ENCODE results near the gene MCRIP1.
A peak's percentile ranks its signal among the peaks of the same experiment; 100 is the strongest.

Gene MCRIP1, protein sequence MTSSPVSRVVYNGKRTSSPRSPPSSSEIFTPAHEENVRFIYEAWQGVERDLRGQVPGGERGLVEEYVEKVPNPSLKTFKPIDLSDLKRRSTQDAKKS

DNA sequence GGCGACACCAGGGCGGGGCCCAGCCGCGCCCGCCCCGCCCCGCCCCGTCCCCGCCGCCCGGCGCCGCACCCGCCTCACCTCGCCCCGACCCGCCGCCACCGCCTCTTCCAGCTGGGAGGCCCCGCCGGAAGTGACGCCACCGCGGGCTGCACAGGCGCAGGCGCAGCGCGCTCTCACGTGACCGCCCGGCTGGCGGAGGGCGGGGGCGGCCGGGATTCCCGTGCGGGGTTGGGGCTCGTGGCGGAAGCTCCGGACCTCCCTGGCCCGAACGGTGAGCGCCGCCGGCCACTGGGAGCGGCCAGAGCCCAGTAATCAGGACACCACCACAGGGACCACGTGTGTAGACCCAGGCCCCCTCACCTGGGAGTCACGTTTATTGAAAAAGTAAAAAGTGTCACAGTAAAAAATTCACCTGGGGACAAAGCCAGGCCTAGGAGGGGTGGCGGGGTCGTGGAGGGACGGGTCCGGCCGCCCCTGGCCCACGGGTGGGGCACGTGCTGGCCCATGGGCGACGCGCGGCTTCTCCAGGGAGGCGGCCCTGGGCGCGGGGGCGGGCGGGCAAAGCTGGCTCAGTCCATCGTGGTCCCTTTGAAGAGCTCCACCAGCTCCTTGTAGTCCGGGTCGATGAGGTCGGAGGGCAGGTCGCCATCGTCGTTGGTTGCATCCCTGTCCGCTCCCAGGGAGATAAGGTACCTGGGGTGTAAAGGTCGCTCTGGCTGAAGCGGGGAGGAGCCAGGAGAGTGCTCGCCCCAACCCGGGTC is at the start of gene MCRIP1:
TSS of gene MCRIP1 (minus strand) at position 132 of the 761 bp plus-strand sequence. CDS start 8,785 bp downstream, outside the sequence.
- DNase-seq, result peak; percentile 14 to 95 (median 84)

DNA sequence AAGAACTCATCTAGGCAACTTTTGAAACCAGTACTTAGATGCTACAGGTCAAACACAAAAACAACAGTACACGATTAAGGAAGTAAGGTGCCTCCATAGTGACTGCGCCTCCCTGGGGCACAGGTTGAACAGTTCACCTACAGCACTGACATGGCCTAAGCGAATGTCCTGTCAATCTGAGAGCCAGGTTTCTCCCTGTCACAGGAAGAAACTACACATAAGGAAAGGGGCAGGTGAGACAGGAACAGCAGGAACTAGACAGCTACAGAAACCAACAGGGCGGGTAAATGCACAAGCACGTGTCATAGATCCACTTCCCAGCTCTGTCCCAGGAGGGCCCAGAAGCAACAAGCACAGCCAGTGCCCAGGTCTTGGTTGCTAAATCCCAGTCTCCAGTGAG is 46.0 kb upstream of the MCRIP1 start:
- no peak for DNase-seq

DNA sequence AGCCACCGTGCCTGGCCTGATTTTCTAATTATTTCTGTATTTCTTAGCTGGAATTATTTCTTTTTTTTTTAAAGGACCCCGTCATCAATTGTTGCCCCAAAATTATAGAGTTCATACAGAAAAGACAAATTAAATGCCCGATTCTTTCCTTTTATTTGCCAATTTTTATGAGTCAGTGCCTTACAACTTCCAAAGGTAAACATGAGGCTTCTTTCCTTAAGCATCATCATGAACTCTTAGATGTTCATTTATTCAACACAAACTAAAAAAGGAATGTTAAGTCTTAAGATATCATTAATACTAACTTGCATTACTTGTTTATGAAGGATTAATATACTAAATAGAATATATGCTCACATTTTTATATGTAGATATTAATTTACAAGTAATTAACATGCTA is 45.2 kb upstream of the MCRIP1 start:
- DNase-seq, result no peak

DNA sequence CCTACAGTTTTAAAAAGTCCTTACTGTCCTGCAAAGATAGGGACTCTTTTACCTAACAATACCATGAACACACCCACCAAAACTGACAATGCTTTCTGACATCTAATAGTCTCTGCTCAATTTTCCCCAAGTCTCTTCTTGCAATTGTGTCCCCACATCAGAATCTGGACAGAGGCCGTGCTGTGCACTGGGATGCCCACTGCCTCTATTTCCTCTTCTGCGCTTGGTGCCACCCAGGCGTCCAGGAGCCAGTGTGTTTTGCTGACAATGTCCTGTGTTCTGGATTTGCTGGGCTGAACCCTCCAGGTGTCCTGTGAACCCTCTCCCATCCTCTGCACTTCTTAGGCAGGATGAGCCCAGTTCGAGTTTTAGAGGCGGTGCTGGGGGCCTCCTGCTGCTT is 44.5 kb upstream of the MCRIP1 start:
- DNase-seq, result no peak

DNA sequence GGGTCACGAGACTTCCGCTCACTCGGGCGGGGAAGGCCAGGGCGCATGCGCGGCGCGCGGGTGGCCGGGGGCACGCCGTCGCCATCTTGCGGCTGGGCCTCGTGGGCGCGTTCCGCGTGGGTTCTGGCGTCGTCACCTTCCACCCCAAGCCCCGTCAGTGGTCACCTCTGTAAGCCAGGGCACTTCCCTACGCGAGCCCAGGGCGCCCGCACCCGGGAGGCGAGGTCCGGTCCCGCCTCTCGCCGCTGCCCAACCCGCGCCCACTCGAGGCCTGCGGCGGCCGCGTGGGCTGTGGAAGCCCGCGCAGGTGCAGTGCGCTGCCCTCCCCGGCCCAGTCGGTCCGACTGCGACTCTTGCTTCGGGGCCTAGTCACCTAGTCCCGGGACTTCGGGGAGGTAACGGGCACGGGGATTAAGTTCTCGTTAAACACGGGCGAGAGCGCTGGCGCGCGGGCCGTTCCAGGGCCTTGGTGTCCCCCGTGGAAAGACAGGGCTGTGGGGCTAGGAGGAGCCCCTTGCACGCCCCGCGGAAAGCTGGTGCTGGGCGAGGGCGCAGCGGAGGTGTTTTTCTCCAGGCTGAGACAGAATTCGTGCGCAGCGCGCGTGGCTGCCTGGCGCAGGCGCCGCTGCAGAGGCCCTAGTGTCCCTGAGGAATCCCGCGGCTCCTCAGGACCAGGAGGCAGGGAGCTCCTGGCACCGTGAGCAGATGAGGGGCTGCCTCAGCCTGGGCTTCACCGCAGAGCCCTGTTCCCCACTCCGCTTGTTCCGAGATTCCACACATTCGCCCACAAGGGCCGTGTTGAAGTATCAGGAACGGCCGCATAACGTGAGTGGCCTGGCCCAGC is 38.5 kb upstream of the MCRIP1 start:
- DNase-seq, result peak; percentile 34 to 95 (median 82)

DNA sequence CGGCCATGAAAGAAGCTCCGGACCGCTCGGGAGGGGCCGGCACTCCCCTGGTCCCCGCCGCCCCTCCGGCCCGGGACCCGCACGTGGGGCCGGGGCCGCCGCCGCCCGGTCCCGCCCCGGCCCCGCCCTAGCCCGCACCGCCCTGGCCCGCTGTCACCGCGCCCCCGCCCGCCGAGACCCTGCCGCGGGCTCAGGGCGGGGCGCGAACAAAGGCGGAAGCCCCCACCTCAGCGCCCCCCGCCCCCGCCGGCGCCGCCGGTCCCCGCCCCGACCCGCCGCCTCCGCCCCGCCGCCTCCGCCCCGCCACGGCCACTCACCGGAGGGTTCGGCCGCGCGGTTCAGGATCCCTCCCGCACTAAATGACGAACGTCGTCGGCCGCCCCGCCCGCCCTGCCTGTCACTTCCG is 37.9 kb upstream of the MCRIP1 start, which contains the start of gene ARHGDIA:
TSS of gene ARHGDIA (minus strand) at position 357 of the 406 bp plus-strand sequence. CDS start 1,407 bp downstream, outside the sequence.
- no peak for DNase-seq

DNA sequence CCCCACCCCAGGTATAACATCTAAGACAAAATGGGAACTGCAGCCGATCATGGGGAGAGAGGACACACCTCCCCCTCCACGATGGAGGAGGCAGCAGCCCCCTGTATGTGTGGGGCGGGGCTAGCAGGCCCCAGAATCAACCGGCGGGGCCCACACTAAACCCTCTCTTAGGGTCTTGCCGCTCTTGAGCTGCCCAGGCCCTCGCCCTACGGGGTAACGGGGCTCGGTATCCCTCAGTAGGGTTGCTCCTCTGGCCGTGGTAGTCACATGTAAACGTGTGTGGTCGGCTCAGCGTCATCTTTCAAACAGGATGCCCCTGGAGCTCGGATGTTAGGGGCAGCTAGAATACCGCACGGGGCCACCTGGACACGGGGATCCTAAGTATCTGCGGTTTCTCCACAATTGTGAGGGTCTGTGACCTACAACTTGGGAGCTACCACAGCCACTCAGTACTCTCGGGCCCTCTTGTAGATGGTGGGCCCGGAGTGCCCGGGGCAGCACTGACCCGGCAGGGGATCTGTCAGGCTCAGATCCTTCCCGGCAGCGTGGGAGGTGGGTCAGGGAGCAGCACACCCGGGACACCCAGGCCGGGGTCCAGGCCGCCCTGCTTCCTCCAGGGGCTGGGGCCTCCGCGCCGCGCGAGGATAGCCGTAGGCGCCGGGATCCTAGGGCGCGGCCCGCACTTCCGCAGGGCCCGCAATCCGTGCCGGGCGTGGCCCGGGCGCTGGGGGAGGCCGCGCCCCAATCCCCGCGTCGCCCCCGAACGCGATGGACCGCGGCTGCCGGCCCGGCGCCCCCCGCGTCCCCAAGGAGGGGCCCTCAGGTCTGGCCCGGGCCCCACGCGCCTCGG is 37.3 kb upstream of the MCRIP1 start:
- peak in 3 of 14 donors; percentile 5 to 40 (median 31) for DNase-seq

DNA sequence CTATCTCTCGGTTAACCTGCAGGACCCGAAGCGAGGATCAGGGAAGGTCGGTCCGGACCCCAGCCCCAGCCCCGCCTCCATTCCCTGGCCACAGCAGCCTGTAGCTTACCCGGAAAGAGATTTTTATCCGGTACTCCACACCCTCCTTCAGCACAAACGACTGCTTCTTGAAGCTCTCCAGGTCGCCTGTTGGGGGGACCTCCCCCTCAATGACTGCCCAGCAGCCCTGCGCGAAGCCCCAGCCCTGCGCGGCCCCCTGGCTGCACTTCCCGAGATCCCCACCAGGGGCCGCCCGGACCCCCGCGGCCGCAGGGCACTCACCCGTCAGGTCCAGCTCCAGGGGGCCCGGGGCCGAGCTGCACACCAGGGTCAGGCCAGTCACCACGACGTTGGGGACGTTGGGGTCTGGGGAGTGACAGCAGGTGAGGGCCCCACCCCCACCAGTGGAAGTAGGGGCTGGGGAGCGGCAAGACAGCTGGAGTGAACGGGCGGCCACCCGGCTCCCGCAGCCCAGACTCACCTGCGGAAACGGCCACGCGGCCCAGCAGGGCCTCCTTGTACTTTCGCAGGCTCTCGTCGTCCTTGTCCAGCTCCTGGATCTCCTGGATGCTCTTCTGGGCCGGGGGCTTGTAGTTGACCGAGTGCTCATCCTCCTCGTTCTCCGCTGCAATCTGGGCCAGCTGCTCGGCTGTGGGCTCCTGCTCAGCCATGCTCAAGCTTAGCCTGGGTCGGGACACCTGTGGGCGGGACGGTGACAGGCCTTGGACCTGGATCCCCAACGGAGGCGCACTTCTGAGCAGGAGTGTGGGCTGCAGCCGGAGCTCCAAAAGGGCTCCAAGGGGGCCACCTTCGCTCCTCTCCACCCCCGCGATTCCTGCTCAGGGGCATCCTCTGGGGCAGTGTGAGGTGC is 36.4 kb upstream of the MCRIP1 start:
- peak in 1 of 14 donors; percentile 35 for DNase-seq

DNA sequence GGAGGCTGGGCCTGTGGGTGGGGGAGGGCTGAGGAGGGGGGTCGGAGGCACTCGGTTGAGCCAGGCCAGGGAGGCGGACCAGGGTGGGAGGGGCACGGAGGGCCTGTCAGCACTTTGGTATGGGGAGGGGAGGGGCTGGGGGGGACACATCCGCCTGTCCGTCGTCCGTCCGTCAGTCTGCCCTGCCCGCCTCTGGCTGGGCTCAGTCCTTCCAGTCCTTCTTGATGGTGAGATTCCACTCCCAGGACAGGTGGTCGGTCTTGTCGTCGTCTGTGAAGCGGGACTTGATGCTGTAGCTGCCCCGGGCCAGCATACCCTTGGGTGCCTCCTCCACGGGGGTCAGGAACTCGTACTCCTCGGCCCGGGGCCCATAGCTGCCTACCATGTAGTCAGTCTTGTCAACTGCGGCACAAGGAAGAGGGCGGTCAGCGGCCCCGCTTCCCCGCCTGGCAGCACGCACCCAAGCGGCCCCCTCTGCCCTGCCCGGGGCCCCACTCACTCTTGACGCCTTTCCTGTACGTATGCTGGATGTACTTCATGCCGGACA is 35.7 kb upstream of the MCRIP1 start:
- no peak for DNase-seq

DNA sequence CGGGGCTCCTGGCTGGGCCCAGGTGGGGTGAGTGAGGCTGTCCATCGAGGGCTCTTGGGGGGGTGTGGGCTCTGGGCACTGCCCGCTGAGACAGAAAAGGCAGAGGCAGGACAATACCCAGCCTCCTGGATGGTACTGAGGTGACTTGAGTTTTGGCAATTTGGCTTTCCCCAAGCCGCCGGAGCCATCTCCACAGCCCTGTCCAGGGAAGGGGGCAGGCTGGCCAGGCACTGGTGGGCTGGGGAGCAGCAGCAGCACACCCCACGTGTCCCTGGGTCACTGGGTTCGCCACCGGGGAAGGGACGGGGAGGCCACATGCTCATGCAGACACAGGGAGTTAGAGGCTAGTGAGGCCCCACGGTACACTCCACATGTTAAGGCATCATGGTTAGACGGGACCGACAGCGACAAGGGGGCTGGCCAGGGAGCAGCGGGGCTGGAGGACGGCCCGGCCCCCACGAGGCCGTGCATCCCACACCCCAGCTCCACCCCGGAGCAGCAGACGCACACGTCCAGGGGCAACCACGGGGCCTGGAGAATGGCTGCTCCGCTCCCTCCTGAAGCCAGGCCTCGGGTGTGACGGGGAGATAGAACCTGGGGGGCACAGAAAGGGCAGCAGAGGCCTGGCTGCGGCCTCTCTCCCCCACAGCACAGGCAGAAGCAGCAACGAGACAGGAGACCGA is 35.0 kb upstream of the MCRIP1 start:
- no peak for DNase-seq

DNA sequence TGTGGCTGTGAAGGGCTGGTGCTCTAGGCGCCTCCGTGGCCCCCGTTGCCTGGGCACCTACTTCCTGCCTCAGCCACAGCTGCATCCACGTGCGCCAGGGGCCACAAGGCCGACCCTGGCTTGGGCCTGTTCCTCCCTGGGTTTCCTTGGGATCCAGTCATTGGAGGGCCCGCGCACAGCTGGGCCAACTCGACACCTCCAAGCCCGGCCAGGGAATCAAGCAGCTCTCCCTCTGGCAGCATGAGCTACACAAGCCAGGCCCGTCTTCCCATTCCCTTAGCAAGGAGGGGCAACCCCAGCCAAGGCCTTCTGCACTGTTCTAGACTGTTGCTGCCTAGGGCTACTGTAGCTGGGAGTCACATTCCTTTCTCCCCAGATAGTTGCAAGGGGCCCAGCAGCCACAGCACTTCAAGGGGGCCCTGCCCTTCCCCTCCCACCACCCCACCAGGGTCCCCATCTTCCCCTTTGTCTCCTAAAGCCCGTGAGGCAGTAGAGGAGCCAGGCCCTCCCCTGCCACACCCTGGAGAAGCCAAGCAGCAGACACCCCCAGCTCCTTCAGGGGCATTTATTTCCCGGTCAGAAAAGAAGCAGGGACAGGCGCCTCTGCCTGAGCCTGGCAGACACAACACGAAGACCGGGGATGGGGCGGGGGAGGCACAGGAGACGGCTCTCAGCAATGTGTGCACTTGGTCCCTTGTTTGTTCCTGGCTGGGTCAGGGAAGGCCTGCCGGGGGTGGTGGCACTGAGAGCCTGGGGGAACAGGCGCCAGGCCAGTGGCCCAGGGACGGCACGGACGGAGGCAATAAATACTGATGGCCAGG is 34.3 kb upstream of the MCRIP1 start:
- peak in 1 of 14 donors; percentile 13 for DNase-seq

DNA sequence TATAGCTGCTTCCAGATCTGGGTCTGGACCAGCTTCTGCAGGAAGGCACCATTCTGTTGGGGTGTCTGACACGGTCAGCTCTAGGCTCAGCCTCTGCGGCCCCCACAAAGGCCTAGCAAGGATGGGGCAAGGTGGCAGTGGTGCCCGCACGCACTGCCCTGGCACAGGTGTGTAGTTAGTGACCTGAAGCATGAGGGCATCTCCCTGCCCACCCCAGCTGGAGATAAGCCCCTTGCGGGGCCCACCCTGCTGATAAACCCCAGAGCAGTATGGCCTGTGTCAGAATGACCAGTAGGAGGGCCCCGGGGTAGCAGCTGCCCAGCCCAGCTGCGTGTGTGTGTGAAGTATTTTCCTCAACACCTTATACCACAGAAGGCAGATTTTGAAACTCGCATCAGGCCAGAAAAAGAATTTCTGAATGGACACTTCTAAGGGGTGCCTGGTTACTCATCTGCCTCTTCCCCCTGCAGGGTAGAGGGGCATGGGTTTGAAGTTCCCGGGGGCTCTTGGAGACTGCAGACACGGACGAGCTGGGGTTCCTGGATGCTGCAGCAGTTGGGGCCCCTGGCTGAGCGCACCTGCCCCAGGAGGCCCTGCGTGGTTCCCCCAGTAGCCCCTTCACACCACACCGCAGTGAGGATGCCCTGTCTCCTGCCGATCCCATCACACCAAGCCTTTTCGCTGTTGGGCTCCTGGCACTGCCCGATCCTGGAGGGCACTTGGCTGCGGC is 33.5 kb upstream of the MCRIP1 start:
- no peak for DNase-seq

DNA sequence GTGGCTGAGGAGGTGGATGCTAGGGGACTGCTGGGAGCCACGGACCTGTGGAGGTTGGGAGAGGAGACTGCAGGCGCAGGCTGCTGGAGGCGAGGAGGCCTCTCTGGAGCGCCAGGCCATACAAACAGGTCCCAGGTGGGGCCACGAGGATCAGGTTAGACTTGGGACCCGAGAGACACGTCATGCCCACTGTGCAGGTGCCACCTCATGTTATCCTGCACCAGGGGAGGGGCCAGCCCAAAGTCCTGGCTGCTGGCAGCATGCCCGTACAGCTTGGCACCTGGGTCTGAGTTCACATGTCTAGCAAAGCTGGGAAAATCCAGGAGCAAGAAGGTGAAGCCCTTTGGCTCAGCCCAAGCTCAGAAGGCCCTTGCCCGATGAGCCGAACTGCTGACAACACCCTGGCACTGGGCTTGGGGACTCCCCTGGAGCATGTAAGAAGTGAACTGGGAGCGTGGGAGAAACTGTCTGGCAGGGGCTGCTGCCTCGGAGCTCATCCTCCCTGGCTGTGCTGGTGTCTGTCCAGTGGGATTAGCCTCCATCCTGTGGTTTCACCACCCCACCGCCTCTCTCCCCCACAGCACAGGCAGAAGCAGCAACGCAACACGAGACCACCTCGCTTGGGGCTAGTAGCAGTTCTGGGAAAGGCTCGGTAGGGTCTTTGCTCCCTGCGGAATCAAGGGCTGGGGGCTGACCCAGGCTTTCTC is 32.8 kb upstream of the MCRIP1 start:
- no peak for DNase-seq

DNA sequence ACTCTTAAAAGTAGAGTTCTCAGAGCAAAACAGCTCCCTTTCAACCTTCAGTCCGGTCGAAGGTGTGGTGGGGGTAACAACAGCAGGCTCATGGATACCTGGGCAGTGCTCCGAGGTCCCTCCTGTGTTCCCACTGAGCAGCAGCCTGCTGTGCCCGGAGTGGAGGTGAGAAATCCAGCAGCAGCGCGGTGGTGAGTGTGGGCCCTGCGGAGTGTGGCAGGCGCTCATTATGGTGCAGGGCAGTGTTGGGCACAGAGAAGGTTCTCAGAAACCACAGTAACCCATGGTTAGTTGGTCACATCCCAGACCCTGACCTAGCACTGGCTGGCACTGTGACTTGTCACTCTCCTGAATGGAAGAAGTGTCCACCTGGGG is 32.3 kb upstream of the MCRIP1 start:
- DNase-seq, result no peak

DNA sequence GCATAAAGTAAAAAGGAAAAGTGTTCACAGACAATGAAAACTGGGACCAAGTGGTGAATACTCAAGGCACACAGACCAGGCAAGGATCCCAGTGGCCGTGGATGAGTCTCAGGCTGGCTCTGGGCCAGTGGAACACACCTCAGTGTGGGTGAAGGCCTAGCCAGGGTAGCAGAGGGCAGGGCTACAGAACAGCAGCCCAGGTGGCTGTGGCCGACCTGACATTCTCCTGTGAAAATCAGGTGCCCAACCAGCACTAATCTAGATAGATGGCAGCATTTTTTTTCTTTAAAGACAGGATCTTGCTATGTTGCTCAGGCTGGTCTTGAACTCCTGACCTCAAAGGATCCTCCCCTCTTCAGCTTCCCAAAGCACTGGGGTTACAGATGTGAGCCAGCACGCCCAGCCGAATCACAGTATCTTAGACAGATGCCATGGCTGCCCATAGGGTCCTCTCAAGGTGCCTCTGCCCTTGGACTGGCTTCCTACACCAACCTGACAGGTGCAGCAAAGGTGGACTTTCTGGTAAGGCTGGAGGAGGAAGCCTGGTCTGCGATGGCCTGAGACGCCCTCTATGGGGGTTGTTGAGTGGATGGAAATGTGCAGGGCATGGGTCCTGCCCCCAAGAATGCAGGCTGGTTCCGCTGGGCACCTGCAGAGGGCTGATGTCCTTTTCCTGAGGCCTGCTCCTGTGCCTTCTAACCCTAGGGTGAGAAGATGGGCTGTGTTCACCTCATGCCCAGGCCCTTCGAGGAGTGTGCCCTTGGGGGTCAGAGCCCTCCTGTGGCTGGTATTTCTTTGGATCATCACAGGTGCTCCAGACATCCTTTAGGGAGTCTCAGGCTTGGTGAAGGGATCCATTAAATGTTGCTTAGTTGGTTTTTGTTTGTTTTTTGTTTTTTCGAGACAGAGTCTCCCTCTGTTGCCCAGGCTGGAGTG is 31.0 kb upstream of the MCRIP1 start:
- no peak for DNase-seq

DNA sequence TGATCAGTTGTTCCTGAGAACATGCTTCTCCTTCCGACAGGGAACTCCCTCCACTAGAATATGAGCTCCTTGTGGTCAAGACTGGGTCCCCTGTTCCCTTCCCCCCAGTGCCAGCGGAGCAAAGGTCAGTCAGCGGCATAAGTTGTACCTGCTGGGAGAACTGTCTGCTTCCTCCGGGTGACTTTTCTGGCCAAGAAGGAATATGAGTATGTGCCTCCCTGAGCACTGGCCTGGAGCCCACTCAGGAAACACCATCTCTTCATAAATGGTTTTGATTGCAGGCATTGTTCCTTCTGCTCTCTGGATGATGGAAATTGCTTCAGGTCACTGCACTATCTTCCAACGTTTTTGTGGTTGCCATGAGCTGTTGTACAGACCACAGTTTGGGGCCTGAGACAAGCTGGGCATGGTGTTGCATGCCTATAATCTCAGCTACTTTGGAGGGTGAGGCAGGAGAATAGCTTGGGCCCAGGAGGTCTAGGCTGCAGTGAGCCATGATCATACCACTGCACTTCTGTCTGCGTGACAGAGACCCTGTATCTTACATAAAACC is 30.1 kb upstream of the MCRIP1 start:
- DNase-seq, result no peak

Measured in C1 segment of cervical spinal cord (tissue), 14 donors.